Activated T-helper 1 cell treated with anti-CD3 and anti-CD28 coated beads, Interleukin-12 subunit alpha, Interleukin-12 subunit beta, Interleukin-2, Interleukin-4 antibody, amounts not matched to agents 30 ng/mL and 10 ng/mL and 1 ng/mL, durations not matched to agents 14 hours and 24 hours and 36 hours (primary cell): ENCODE results near the gene S100A1. TPM values are rescaled to one million over a fixed set of nuclear protein-coding genes. Genes with fewer than 3 reads are reported as not detected.
"Not testable (repeated sequence)": the region's sequence is repeated elsewhere in the genome, so short reads cannot be mapped to it uniquely, and the experiment has no call there.

ENCODE experiments used
- DNase-seq: peaks from one replicate; pipeline ENCODE4 v3.0.0; 2021; ENCODE audit warnings: low spot score
- H3K27ac Mint-ChIP-seq: one replicate; pipeline ENCODE4 v1.8.0; 2021; ENCODE audit warnings: mild to moderate bottlenecking, mixed read lengths
- H3K27me3 Mint-ChIP-seq: one replicate; pipeline ENCODE4 v1.8.0; 2022; ENCODE audit warnings: mild to moderate bottlenecking, moderate library complexity, mixed read lengths; ENCODE audit not compliant: insufficient read depth
- H3K36me3 Mint-ChIP-seq: one replicate; pipeline ENCODE4 v1.8.0; 2021; ENCODE audit warnings: low read depth, mixed read lengths
- H3K4me1 Mint-ChIP-seq: one replicate; pipeline ENCODE4 v1.8.0; 2021; ENCODE audit warnings: low read depth, mixed read lengths
- H3K4me3 Mint-ChIP-seq: one replicate; pipeline ENCODE4 v1.8.0; 2021; ENCODE audit warnings: mild to moderate bottlenecking, moderate library complexity, mixed read lengths
- H3K9me3 Mint-ChIP-seq: one replicate; pipeline ENCODE4 v1.8.0; 2021; ENCODE audit warnings: mixed read lengths
- intact Hi-C: fragments of 100-400 bp; cut with micrococcal nuclease; formaldehyde crosslinking; loops from one replicate; pipeline ENCODE4 v1.15.1; 2024
- total RNA-seq: library from RNA; stranded (reverse); gene quantifications from 2 replicates; pipeline ENCODE4 v1.2.3, GENCODE V29; 2022

Gene S100A1
- total RNA-seq, 1 donor from 2014 or later = not detected

DNA sequence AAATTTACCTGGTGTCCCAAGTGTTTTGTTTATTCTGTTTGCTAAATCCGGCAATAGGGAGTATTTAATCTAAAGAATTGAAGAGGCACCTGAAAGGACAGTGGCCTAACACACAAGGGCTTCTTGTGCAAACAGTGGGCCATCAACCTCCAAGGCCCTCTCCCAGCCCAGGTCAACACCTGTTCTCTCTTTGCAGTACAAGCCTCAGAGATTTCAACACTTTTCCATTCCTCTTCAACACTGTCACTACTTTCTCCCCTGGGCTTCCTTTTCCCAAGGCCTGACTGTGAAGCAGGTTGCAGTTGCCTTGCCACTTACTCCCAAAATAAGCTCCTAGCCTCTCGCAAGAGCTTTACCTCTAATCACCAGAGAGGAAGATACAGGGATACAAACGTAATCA lies 27.1 kb downstream of the S100A1 start:
- H3K4me3 Mint-ChIP-seq = no peak overlapping the region
- H3K27ac Mint-ChIP-seq = no peak overlapping the region
- H3K27me3 Mint-ChIP-seq = no peaks in the 10 kb centered on the region
- peaks cover 2% of the 10 kb centered on the region for H3K36me3 Mint-ChIP-seq
- DNase-seq = no peak
- peaks cover 11% of the 10 kb centered on the region for H3K4me1 Mint-ChIP-seq
- H3K9me3 Mint-ChIP-seq = no peaks in the 10 kb centered on the region
- intact Hi-C loops = no loop called here

DNA sequence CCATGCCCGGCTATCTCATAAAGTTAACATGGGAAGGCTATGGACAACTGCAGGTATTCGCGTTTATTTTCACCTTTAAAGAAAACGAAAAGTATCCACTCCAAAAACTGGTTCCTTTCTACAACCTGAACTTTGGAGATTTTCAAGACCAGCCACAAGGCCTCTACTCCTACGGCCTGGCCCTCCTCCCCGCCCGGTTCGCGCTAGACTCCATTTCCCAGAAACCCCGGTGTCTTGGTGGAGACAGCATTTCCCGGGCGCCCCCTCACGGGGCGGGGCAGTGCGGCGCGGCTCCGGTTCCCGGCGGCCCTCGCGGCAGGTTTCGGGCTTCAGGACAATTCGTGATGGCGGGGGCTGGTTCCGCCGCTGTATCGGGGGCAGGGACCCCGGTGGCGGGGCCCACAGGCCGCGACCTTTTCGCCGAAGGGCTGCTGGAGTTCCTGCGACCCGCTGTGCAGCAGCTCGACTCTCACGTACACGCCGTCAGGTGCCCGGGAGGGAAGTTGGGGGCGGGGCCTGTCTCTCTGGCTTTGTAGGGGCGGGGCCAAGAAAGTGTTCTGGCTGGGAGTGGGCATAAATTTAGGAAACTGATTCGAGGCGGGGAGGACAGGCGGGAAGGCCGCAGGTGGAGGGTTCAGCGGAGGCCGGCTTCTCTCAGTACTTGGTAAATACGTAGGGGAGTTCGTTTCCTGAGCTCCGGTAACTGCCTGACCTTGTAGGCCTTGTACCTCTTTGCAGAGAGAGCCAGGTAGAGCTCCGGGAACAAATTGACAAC lies 30.4 kb downstream of the S100A1 start, which contains the start of gene SNAPIN:
Gene SNAPIN (plus strand): TSS at position 304 of the 775 bp plus-strand sequence. CDS start 41 bp downstream, at position 345.
- DNase-seq = peak; percentile 90
- intact Hi-C loops = loop anchor here (1.0 kb wide), 4 partner anchors 12 to 122 kb away; partner anchors contain the start of genes CHTOP and ILF2
- H3K4me3 Mint-ChIP-seq = peak within 1 kb of the TSS; percentile 96
- peaks cover 11% of the 10 kb centered on the region for H3K4me1 Mint-ChIP-seq
- peak within 1 kb of the TSS; percentile 84 for H3K27ac Mint-ChIP-seq
- H3K9me3 Mint-ChIP-seq = no peaks in the 10 kb centered on the region
- no peaks in the 10 kb centered on the region for H3K27me3 Mint-ChIP-seq
- H3K36me3 Mint-ChIP-seq = peaks cover 24% of the 10 kb centered on the region

DNA sequence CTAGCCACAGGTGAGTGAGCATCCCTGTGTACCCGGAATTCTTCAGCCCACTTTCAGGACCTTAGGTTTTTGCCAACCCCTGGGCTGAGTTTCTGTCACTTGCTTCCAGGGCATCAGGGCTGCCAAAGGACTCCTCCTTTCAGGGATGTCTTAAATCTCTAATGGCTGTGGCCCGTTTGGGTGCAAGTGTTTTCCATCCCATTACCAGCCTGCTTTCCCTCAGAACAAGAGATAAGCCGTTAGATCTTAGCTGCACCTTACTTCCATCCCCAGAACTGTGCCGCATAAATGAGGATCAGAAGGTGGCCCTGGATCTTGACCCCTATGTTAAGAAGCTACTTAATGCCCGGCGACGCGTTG lies 30.9 kb downstream of the S100A1 start:
- intact Hi-C loops = no loop called here

DNA sequence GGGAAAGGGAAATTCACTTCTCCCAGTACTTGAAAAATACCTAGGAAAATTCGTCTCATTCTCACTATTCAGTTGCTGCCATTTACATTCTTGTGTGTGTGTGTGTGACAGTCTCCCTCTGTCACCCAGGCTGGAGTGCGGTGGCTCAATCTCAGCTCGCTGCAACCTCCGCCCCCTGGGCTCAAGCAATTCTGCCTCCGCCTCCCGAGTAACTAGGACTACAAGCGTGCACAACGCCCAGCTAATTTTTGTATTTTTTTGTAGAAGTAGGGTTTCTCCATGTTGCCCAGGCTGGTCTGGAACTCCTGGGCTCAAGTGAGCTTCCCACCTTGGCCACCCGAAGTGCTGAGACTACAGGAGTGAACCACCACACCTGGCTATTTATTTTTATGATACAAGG lies 31.4 kb downstream of the S100A1 start:
- peak overlapping the region; percentile 96 for H3K4me3 Mint-ChIP-seq
- H3K27me3 Mint-ChIP-seq = no peaks in the 10 kb centered on the region
- DNase-seq = no peak
- H3K9me3 Mint-ChIP-seq = no peaks in the 10 kb centered on the region
- intact Hi-C loops = no loop called here
- peak overlapping the region; percentile 84 for H3K27ac Mint-ChIP-seq
- H3K4me1 Mint-ChIP-seq = peaks cover 11% of the 10 kb centered on the region
- H3K36me3 Mint-ChIP-seq = peaks cover 30% of the 10 kb centered on the region

More for the DNA sequence above, 30.9 kb downstream of the S100A1 start:
- no peaks in the 10 kb centered on the region for H3K9me3 Mint-ChIP-seq
- peak overlapping the region; percentile 84 for H3K27ac Mint-ChIP-seq
- H3K36me3 Mint-ChIP-seq = peaks cover 26% of the 10 kb centered on the region
- H3K27me3 Mint-ChIP-seq = no peaks in the 10 kb centered on the region
- H3K4me1 Mint-ChIP-seq = peaks cover 11% of the 10 kb centered on the region
- DNase-seq = no peak
- H3K4me3 Mint-ChIP-seq = peak overlapping the region; percentile 96

DNA sequence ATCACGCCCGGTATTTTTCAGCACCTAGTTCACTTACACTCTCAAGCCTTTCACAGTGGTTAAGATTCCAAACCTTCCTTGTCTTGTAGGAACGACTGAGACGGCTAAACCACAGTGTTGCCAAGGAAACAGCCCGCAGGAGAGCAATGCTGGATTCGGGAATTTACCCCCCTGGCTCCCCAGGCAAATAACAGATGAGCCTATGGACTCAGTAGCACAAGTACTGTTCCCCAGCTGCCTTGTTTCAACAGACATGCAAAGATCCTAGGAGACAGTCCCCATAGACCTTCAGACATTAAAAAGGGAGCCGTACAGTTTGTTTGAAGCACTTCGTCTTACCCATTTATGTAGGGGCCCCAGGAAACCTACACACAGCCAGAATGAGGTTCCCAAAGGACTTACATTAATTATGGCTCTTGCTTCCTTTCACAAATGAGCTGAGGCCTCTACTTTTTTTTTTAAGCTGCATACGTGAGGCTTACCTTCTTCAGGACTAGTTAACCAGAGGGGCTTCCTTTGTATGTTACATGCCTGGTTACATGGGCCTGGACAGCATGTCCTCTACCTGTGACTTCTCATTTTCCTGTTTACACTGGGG lies 33.0 kb downstream of the S100A1 start:
- no peak for DNase-seq
- intact Hi-C loops = no loop called here
- peaks cover 41% of the 10 kb centered on the region for H3K36me3 Mint-ChIP-seq
- H3K9me3 Mint-ChIP-seq = no peaks in the 10 kb centered on the region
- peak overlapping the region; percentile 56 for H3K4me3 Mint-ChIP-seq
- peaks cover 11% of the 10 kb centered on the region for H3K4me1 Mint-ChIP-seq
- peak overlapping the region; percentile 4 for H3K27ac Mint-ChIP-seq
- no peaks in the 10 kb centered on the region for H3K27me3 Mint-ChIP-seq

DNA sequence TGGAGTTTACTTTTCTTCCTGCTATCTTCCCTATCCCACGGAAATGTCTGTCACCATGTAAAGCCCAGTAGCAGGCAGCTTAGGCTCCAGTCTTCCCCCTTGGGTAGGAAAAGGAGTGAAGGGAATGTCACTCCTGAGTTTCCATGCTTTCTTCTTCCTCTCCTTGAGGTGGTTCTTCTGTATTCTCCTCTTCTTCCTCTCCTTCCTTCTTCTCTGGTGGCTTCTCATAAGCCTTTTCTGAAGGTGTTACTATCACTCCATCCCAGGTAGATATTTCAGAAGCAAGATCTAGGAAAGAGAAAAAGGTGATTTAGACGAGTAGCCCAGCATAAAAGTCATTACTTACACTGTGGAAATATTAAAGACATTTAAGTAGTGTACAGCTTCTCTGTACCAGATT lies 34.0 kb downstream of the S100A1 start:
- intact Hi-C loops = no loop called here
- H3K36me3 Mint-ChIP-seq = peaks cover 48% of the 10 kb centered on the region
- DNase-seq = no peak
- H3K4me1 Mint-ChIP-seq = peaks cover 11% of the 10 kb centered on the region
- H3K4me3 Mint-ChIP-seq = no peak overlapping the region
- no peaks in the 10 kb centered on the region for H3K27me3 Mint-ChIP-seq
- no peak overlapping the region for H3K27ac Mint-ChIP-seq
- no peaks in the 10 kb centered on the region for H3K9me3 Mint-ChIP-seq

DNA sequence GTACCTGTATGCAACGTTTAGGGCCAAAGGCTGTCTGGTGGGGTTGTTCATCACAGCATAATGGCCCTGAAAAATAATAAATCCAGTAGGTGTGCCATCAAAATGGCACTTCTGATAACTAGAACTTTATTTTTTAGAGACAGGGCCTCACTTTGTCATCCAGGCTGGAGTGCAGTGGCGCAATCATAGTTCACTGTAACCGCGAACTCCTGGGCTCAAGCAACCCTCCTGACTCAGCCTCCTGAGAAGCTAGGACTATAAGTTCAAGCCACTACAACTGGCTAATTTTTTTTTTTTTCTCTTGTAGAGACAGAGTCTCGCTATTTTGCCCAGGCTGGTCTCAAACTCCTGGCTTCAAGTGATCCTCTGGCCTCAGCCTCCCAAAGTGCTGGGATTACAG lies 35.0 kb downstream of the S100A1 start:
- peaks cover 18% of the 10 kb centered on the region for H3K4me1 Mint-ChIP-seq
- H3K9me3 Mint-ChIP-seq = no peaks in the 10 kb centered on the region
- H3K27me3 Mint-ChIP-seq = no peaks in the 10 kb centered on the region
- no peak overlapping the region for H3K27ac Mint-ChIP-seq
- H3K36me3 Mint-ChIP-seq = peaks cover 57% of the 10 kb centered on the region
- H3K4me3 Mint-ChIP-seq = no peak overlapping the region
- intact Hi-C loops = no loop called here
- no peak for DNase-seq

DNA sequence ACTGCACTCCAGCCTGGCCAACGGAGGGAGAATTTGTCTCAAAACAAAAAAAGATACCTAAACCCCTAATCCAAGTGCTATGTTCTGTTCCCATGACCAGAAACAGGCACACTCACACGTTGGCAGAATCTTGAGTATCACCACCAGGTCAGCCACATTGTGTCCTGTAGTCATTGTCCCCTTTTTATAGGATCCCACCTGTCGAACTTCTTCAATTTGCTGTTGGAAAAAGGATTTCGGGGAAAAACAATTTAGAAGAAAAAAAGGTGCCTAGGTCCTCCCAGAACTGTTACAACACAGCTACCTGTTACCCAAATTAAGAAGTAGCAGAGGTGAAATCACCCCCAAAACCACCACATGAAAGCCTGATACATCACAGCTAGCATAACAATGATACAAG lies 39.2 kb downstream of the S100A1 start:
- H3K4me1 Mint-ChIP-seq = peaks cover 29% of the 10 kb centered on the region
- no peaks in the 10 kb centered on the region for H3K27me3 Mint-ChIP-seq
- no peaks in the 10 kb centered on the region for H3K9me3 Mint-ChIP-seq
- intact Hi-C loops = no loop called here
- H3K27ac Mint-ChIP-seq = no peak overlapping the region
- H3K36me3 Mint-ChIP-seq = peaks cover 58% of the 10 kb centered on the region
- peak overlapping the region; percentile 12 for H3K4me3 Mint-ChIP-seq
- DNase-seq = no peak

DNA sequence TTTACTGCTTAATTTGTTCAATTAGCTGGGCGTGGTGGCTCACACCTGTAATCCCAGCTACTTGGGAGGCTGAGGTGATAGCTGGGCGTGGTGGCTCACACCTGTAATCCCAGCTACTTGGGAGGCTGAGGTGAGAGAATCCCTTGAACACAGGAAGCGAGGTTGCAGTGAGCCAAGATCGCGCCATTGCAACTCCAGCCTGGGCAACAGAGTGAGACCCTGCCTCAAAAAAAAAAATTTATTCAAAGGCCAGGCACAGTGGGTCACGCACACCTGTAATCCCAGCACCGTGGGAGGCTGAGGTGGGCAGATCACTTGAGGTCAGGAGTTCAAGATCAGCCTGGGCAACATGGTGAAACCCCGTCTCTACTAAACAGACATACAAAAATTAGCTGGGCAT lies 40.4 kb downstream of the S100A1 start:
- peaks cover 51% of the 10 kb centered on the region for H3K36me3 Mint-ChIP-seq
- H3K27ac Mint-ChIP-seq, H3K4me3 Mint-ChIP-seq, DNase-seq, H3K9me3 Mint-ChIP-seq, H3K27me3 Mint-ChIP-seq, intact Hi-C loops: not testable (repeated sequence)
- peaks cover 29% of the 10 kb centered on the region for H3K4me1 Mint-ChIP-seq

DNA sequence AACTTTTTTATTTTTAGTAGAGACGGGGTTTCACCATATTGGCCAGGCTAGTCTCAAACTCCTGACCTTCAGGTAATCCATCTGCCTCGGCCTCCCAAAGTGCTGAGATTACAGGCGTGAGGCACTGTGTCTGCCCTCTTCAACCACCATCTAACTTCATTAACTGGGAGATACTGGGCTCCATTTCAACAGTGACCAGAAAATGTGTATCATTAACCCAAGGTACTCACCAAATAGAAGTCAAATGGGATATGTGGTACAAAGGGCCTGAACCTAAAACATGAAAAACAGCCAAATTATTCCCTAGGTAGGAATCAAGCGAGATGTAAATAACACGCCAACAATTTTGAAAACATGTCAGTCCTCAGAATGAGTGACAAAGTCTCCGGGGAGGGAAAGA lies 41.4 kb downstream of the S100A1 start:
- H3K27me3 Mint-ChIP-seq = no peaks in the 10 kb centered on the region
- no peak for DNase-seq
- H3K27ac Mint-ChIP-seq = no peak overlapping the region
- intact Hi-C loops = loop anchor here (1.0 to 10.0 kb wide), 8 partner anchors 11 to 1655 kb away; partner anchors contain the start of genes RUSC1, S100A4, S100A6 and SNAPIN
- H3K4me3 Mint-ChIP-seq = no peak overlapping the region
- H3K9me3 Mint-ChIP-seq = no peaks in the 10 kb centered on the region
- peaks cover 43% of the 10 kb centered on the region for H3K36me3 Mint-ChIP-seq
- H3K4me1 Mint-ChIP-seq = peaks cover 29% of the 10 kb centered on the region

DNA sequence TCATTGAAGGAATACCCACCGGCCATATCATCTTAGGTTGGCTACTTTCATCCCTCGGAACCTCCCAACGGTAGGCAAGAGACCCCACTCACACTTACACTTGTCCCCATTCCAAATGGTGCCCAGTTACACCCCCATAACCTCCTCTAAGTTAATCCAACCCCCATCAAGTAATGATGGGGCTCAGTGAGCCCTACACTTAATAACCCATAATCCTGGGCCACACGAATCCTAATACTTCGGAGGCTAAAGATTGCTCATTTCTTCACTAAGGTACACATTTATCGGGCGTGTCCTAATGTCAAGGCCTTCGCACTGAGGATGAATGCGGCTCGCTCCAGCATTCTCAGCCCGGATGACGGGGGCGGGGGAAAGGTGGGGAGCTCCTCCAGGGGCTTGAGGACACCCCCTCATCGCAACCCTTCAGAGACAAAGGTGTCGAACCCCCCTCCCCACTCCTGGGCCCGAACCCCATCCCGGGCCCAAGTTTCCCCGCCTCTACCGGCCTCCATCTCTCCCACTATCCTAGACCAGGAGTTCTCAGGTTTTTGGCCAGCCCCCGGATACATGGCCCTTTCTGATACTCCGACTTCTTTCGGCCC lies 42.1 kb downstream of the S100A1 start:
- Mint-ChIP-seq H3K9me3 (no peaks in the 10 kb centered on the region), H3K27me3 (no peaks in the 10 kb centered on the region), H3K4me1 (peaks cover 29% of the 10 kb centered on the region), H3K36me3 (peaks cover 36% of the 10 kb centered on the region), H3K4me3 (no peak overlapping the region), H3K27ac (no peak overlapping the region)
- no peak for DNase-seq
- intact Hi-C loops = loop anchor here (1.0 to 10.0 kb wide), 8 partner anchors 12 to 1654 kb away; partner anchors contain the start of genes RUSC1, S100A4, S100A6 and SNAPIN

DNA sequence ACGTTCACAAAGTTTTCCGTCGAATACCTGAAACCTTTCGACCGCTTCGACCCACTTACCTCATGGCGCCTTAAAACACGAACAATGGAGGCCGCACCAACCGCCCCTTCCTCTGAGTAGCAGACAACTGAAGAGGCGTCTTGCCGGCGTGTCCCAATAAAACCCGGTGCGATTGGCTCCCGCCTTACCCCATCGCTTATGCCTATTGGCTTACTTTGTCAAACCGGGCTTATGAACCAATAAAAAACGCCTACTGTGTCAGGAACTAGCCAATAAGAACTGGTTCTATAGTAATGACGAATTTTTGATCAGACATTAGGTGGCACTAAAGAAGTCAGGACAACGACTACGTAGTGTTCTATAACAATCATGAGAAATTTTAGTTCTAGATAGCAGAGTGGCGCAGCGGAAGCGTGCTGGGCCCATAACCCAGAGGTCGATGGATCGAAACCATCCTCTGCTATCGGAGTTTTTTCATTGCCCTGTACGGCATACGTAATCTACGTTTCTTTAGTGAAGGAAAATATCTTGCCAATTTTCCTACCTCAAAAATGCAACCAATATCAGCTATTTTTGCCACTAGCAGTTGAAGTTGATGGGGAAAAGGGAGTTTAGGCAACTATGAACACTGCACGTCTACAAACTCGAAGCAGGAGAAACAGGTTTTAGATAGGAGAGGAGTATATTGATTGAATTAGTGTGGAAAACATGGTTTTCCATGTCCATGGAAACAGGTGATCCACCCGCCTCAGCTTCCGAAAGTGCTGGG lies 42.8 kb downstream of the S100A1 start, which contains the start of gene ILF2:
Gene ILF2 (minus strand): TSS at position 135 of the 769 bp plus-strand sequence. CDS start 71 bp downstream, at position 64.
- Mint-ChIP-seq H3K9me3 (no peaks in the 10 kb centered on the region), H3K4me1 (peaks cover 29% of the 10 kb centered on the region), H3K36me3 (peaks cover 31% of the 10 kb centered on the region), H3K4me3 (no peak within 1 kb of the TSS), H3K27ac (peak within 1 kb of the TSS; percentile 56), H3K27me3 (no peaks in the 10 kb centered on the region)
- intact Hi-C loops = loop anchor here (1.0 to 10.0 kb wide), 17 partner anchors 8 to 1654 kb away; partner anchors contain the start of genes CHTOP, CRTC2, JTB and RAB13
- peak; percentile 96 for DNase-seq
